Stimulated activated CD8-positive, alpha-beta memory T cell treated with anti-CD3 and anti-CD28 coated beads, Interleukin-7, amount 100 ng/mL, for 24 hours (primary cell): ENCODE results near the gene PIWIL4.
"Not testable (repeated sequence)": the region's sequence is repeated elsewhere in the genome, so short reads cannot be mapped to it uniquely, and the experiment has no call there.

ENCODE experiments used
- DNase-seq: peaks from one replicate; pipeline ENCODE4 v3.0.0-alpha.2; 2020; ENCODE audit warnings: low read depth

Gene PIWIL4

DNA sequence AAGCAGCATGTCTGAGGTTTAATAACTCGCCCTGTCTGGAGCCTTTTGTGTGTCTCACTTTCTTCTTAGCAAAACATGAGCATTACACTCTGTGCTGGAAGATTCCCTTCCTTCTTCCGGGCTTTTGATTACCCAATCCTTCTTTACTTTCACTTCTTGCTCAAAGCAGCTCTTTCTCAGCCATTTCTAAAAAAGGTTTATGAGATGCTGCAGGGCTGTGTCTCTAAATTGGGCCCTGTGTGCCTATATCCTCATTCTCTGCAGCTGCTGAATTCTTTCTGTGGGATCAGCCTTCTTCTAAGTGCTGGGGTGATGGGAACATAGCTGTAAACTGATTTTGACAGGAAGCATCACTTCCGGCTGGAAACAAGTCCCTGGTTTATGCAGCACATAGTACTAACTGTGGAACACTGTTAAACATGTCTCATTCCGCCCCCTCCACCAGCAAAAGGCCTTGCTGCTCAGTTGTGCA, 71.8 kb downstream of the PIWIL4 start:
- no peak for DNase-seq

DNA sequence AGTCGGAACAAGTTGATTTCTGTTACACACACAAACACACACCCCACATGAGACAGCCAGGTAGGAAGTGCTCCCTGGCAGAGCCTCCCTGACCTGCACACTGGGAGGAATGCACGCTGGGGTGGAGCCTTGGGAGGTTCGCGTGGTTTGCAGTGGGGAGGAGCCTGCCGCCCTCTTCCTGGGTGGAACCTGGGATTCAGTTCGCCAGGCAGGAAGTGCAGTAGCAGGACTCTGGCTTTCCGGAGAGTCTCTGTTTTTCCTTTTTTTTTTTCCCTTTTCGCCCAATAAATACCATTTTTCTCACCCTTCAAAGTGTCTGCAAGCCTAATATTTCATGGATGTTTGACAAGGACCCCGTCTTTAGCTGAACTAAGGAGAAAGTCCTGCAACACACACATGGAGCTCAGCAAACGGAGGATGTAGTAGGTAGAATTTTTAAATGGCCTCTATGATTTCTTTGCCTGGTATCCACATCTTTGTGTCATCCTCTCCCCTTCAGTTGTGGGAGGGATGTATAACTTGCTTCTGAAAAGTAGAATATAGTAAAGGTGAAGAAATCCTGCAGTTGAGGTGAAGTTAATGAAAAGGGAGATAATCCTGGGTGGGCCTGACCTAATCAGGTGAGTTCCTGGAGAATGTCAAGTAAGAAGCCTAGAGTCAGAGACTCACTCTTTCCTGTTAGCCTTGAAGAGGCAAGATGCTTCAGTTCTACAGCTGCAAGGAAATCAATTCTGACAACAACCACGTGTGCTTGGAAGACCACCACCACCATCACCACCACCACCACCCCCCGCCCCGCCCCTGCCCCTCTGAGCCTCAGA, 72.9 kb downstream of the PIWIL4 start:
- no peak for DNase-seq

DNA sequence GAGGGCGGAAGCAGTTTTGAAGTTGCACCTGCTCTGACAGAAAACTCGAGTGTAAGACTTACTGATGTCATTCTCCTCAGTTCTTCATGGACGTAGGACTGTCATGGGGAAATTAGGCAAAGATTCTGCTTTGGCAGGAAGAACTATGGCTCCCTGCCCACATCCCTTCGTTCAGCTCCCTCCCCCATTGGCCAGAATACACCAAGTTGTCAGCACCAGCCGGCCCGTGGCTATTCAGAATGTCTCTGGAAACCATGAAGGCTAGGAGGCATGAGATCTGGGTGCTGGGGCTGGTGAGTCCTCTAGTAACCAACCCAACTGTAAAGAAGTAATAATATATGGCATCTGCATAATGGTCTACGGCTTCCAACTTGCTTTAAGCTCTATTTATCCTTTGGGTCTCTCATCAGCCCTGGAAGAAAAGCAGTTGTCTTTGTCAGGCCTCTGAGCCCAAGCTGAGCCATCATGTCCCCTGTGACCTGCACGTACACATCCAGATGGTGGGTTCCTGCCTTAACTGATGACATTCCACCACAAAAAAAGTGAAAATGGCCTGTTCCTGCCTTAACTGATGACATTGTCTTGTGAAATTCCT, 74.1 kb downstream of the PIWIL4 start:
- DNase-seq = no peak

DNA sequence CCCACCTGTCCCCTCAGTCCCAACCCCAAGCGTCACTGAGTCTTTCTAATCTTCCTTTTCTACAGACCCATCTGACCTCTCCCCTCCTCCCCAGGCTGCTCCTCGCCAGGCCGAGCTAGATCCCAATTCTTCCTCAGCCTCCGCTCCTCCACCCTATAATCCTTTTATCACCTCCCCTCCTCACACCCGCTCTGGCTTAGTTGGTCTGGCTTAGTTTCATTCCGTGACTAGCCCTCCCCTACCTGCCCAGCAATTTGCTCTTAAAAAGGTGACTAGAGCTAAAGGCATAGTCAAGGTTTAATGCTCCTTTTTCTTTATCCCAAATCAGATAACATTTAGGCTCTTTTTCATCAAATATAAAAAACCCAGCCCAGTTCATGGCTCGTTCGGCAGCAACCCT, 76.0 kb downstream of the PIWIL4 start:
- not testable (repeated sequence) for DNase-seq

DNA sequence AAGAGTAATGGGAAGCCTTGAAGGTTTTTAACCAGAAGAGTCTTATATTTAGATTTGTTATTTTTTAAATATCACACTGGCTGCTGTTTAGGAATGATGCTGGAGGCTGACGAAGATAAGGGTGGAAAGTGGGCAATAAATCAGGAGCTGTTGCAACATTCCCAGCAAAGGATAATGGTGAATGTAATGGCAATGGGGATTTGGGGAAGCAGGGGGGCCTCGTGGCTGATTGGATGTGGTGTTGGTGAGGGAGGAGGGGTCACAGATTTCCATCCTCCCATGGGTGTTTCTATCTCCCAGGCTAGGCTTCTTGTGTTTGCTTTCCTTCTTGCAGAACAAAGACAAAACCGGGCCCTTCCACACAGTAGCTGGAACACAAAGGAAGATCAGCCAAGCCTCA, 80.8 kb downstream of the PIWIL4 start:
- DNase-seq = no peak

DNA sequence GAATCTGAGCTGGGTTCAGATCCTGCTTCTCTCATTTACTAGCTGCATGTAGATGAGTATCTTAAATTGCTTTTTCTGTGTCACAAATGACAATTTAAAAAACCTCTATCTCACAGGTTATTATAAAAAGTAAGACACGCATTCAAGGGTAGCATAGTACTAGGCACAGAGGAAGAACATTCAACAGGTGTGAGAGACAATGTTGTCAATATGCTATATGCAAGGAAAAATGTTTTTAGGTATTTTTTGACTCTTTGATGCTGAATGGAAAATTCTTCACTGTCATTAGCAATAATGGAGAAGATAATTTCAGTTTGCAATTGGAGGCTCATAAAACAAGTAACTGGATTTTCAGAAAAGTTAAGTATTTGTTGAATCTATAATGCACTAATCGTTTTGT, 81.6 kb downstream of the PIWIL4 start:
- DNase-seq = no peak

DNA sequence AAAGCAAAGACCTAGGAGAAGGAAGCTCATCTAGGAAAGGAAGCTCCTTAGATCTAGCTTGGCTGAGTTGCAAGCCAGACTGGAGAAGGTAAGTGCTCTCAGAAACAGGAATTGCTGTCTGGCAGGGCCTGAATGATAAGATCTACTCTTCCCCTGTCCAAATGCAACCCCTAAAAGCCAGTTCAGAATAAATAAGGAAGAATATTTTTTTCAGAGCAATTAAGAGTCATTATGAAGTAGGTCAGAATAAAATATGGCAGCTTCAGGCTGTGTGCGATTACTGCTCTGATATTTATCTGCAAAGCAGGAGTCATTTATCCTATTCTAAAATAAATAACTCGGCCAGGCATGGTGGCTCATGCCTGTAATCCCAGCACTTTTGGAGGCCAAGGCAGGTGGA, 82.1 kb downstream of the PIWIL4 start:
- DNase-seq = no peak

DNA sequence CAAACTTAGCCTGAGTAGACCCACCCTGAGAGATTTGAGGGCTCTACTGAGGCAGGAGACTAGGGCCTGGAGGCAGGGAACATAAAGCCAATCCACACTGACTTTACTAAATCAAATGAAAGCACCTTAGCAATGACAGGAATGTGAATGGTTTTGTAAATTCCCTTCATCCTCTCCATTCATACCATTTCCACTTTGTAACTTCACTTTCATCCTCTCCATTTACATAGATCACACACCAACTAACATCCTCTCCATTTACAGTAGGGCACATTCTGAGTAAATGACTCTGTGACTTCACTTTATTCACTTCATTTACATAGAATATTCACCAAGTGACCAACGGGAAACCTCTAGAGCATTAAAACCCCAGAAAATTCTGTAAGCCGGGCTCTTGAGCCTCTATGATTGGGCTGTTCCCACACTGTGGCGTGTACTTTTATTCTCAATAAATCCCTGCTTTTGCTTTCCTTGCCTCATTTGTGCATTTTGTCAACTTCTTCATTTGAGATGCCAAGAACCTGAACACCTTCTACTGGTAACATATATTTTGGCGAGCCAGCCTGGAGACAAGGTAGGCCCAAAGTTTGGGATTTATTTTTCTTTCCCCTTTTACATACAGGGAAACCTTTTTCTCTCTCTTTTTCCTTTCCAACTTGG, 82.9 kb downstream of the PIWIL4 start:
- no peak for DNase-seq

DNA sequence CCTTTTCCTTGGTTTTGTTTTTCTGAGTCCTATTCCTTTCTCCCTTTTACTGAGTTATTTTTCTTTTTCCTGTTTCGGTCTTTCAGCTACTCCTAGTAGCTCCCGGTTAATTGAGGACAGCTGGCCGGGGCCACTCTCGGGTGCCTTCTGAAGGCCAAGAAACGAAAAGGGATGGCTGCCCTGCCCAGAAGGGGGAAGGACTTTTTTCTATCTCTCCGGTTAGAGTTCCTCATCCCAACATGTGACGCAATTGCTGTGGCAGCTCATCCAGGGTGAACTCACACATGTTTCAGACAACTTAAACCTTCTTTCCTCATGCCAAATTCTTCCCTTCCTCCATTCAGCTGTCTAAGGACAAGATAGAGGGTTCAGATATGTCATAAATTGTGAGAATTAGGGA, 83.6 kb downstream of the PIWIL4 start:
- no peak for DNase-seq

DNA sequence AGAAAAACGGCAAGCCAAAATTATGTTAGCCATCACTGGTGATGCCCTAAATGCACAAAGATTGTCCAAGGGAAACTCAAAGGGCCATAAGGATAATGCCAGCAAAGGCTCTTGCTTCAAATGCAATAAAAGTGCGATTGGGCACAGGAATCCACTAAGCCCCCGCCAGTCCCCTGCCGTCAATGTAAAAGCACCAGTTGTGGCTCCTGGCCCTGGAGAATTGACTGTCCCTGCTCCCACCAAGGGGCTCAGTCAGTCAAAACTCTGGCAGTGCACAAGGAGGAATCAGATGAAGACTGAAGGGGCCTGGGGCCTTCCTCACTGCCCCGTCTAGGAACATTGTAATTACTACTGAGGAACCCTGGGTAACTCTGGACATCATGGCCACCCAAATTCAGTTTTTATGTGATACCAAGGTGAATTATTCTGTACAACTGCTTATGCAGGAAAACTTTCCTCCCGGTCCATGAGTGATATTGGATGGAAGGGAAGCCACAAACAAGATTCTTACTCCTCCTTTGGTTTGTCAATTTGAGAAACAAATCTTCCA, 85.6 kb downstream of the PIWIL4 start:
- DNase-seq = no peak

DNA sequence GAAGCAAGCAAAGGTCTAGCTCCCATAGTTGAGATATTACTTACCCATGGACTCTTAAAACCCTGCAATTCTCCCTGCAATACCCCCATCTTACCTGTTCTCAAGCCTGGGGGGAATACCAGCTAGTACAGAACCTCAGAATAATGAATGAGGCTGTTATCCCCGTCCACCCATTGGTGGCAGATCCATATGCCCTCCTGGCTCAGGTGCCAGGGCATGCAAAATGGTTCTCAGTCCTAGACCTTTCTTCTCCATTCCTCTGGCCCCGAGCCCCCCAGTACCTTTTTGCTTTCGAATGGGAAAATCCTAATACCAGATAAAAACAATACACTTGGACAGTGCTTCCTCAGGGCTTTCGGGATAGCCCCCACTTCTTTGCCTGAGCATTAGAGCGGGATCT, 86.4 kb downstream of the PIWIL4 start:
- DNase-seq = no peak

DNA sequence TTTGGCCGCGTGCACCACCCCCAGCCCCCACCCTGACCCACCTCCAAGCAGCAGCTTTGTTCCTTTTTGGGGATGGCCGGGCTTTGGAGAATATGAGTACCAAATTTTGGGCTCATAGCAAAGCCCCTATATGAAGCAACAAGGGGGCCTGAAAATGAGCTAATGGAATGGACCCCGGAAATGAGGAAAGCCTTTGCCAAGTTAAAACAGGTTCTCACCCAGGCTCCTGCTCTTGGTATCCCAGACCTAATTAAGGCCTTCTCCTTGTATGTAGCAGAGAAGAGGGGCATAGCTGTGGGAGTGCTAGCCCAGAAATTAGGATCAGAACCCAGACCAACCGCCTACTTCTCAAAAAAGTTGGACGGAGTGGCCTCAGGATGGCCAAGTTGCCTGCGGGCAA, 87.0 kb downstream of the PIWIL4 start:
- no peak for DNase-seq

DNA sequence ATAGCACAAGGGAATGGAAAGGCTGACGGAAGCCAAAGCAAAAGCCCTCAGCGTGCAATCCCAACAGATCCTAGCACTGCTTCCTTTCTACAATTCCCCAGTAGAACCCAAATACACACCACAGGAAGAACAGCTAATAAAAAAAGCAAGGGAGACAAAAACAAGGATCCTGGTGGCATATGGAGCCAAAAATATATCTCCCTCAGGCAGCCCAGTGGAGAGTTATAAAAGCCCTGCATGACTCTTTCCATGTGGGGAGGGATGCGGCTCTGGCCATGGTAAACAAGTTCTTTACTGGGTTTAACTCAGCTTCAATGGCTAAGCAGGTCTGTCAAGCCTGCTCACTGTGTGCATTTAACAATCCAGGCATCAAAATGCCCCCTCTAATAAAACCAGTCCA, 88.1 kb downstream of the PIWIL4 start:
- DNase-seq = no peak

DNA sequence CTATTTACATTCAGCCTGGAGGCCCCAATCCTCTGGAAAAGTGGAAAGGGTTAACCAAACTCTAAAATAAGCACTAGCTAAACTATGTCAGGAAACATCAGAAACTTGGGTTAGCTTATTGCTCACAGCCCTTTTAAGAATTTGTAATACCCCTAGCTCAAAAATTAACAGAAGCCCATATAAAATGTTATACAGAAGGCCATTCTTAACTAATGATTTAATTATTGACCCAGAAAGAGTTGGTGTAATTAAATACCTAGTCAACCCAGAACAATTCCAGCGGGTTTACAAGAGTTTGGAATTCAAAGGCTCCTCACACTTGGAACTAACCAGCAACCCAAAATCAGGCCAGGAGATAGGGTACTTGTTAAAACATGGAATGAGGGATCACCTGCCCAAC, 88.8 kb downstream of the PIWIL4 start:
- DNase-seq = no peak

DNA sequence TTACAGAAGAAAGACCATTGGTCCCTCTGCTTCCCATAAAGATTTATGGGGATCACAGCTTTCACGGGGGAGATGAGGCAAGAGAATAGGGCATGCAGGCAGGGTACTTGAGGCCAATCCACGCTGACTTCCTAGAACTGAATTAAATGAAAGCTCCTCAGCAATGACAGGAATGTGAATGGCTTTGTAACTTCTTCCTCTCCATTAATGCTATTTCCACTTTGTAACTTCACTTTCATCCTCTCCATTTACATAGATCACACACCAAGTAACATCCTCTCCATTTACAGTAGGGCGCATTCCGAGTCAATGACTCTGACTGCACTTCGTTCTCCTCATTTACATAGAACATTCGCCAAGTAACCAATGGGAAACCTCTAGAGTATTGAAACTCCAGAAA, 89.8 kb downstream of the PIWIL4 start:
- no peak for DNase-seq

DNA sequence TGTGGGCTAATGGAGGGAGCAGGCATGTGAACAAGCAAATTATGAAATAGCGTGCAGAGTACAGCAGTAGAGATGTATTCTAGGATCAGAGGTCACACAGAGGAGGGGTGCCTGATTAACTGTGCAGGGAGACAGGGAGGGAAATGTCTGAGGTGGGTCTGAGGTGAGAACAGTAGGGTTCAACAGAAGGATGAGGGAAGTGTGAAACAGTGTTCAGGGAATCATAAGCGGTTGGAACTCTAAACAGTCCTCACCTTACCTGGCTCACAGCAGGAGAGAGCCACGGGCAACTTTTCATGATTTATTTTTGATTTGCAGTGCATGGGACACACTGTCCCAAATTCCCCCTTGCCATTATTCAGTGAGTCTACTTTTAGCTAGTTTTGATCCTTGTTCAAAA, 90.5 kb downstream of the PIWIL4 start:
- no peak for DNase-seq

DNA sequence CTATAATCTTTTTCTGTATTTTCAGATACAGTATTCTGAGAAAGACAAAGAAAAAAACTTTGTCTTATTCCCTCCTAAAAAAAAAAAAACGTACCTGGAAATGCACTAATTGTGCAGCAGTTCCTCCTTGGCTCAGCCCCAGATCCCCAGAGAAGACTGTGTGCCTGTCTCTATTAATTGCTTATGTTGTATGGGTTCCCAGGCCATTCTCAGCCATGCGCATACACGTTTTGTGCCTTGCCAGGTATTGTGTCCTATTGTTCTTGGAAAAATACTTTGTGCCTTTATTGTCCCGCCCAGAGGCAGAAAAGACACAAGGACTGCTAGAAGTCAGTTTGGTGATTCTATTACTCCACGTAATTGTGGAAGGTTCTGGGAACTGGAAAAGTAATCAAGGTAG, 91.2 kb downstream of the PIWIL4 start:
- DNase-seq = no peak

DNA sequence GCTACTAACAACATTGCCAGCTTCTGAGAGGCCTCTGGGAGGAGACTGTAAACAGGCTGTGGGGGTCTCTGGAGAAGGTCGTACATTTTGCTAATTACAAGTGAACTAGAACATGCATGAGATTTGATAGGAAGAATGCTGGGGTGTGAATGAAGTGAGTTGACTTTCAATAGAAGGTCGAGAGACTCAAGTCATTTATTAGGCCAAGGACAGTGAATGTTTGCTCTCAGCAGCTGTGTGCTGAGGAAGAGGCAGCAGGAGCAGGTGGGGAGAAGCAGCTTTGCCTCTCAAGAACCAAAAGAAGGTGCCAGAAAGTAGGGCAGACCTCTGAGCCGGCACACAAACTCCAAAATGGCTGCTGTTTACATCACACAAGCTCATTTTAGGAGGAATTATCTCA, 91.7 kb downstream of the PIWIL4 start:
- DNase-seq = no peak

DNA sequence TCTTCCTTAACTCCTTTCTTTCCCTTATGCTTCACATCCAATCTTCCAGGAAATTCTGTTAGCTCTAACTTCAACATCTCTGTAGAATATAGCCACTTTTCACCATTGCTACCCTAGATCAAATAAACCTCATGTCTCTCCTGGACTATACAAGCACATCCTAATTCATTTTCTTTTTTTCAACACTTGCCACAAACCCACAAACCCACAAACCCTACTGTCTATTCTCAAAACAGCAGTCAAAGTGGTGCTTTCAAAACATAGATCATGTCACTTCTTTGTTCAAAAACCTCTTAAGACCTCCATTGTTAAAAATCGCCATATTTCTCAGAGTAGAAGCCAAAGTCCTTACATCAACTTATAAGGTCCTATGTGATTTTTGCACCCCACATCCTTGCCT, 94.3 kb downstream of the PIWIL4 start:
- no peak for DNase-seq

DNA sequence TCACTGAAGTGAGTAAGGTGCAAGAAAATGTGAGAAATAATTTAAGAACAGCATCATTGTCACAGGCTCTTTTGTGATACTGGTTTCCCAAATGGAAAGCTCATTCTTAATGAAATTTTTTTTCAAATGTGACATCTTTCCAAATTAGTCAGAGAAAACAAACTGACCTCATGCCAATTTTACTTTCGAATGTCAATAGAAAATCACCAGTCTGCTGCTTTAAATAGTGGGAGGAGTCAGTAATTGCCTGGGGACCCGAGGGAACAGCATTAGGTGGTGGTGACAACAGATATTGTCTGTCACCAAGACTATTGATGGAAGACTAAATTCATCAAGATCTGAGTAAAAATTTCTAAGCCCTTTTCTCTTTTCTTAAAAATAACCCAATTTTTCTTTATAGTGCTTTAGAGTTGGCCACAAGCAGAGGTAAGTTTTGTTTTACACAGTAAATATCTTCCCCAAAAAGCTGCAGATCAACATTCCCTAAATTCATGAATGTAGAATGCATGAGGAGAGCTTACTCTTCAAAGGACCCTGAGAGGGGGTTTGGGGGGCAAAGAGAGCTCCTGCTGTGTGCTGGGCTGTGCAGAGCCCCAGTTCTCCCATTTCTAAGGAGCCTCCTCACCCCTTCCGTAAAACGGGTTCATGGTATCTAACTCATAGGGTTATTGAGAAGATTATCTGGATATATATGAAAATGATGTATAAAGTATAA, 95.1 kb downstream of the PIWIL4 start:
- DNase-seq = no peak

DNA sequence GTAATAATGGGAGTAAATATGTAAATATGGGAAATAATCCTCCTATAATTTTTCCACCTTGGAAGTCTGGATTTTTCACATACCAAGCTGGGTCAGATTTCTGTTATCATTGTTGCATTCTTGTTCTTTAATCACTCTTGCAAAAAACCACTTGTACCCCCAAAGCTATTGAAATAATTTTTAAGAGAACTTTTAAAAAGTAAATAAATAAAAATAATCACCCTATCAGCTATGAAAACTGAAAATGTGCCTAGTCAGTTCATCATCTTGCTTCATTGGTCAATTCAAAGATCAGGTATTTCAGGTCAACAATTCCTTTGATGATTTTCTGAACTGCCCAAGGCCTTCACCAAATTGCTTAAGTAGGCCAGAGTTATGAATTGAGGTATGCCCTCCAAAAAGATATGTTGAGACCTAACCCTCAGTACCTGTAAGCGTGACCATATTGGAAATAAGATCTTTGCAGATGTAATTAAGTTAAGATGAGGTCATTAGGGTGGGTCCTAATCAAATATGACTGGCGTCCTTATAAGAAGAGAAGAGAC, 95.8 kb downstream of the PIWIL4 start:
- DNase-seq = no peak

DNA sequence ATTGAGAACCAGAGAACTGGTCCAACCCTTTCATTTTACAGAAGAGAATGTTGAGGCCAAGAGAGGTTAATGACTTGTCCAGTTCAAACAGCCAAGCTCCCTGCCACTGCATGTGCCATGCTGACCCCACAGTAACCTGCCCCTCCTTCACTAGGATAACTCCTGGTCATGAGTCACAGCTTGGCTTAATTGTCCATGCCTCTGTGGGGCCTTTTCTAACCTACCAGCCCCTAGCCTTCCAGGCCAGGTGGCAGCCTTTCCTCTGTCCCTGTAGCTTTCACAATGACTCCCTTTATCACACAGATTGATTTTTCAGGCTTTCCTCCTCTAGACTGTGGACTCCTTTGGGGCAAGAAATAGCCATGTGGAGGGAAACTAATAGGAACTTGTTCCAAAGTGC, 97.2 kb downstream of the PIWIL4 start:
- DNase-seq = no peak
